KMS-11 (cell line): ENCODE results near the gene HS3ST3B1.

Experiments
- H2AFZ ChIP-seq: fragments of 200-600 bp; sonication (generic); 2 replicates; pipeline ENCODE4 v1.6.1; 2016; ENCODE audit warnings: antibody characterized with exemption, mixed run types, low read depth
- H3K27ac ChIP-seq: fragments of 200-600 bp; sonication (generic); 2 replicates; pipeline ENCODE4 v1.6.1; 2016; ENCODE audit warnings: mild to moderate bottlenecking, mixed run types
- H3K27me3 ChIP-seq: fragments of 200-600 bp; sonication (generic); 2 replicates; pipeline ENCODE4 v1.6.1; 2017; ENCODE audit warnings: mild to moderate bottlenecking, low read depth, mixed run types, moderate library complexity; ENCODE audit not compliant: insufficient read depth
- H3K36me3 ChIP-seq: fragments of 200-600 bp; sonication (generic); 2 replicates; pipeline ENCODE4 v1.6.1; 2017; ENCODE audit warnings: mild to moderate bottlenecking, mixed run types; ENCODE audit not compliant: insufficient read depth
- H3K4me1 ChIP-seq: fragments of 200-600 bp; sonication (generic); 2 replicates; pipeline ENCODE4 v1.6.1; 2016; ENCODE audit warnings: mild to moderate bottlenecking, low read depth, mixed run types; ENCODE audit not compliant: poor library complexity, severe bottlenecking
- H3K4me2 ChIP-seq: fragments of 200-600 bp; sonication (generic); 2 replicates; pipeline ENCODE4 v1.7.0; 2016; ENCODE audit warnings: mild to moderate bottlenecking, mixed run types
- H3K4me3 ChIP-seq: fragments of 200-600 bp; sonication (generic); IDR thresholded peaks from 2 replicates; pipeline ENCODE4 v1.6.1; 2017; ENCODE audit warnings: low read depth, low read length, mixed read lengths; ENCODE audit not compliant: insufficient read depth
- H3K79me2 ChIP-seq: fragments of 200-600 bp; sonication (generic); 2 replicates; pipeline ENCODE4 v1.6.1; 2016; ENCODE audit warnings: low read depth, mixed run types; ENCODE audit not compliant: insufficient read depth
- H3K9ac ChIP-seq: fragments of 200-600 bp; sonication (generic); 2 replicates; pipeline ENCODE4 v1.6.1; 2016; ENCODE audit warnings: mild to moderate bottlenecking, mixed run types
- H4K20me1 ChIP-seq: fragments of 200-600 bp; sonication (generic); 2 replicates; pipeline ENCODE4 v1.6.1; 2016; ENCODE audit warnings: mild to moderate bottlenecking, mixed run types; ENCODE audit not compliant: insufficient read depth
- TF ChIP-seq, protein P1 (sequence below): fragments of 200-600 bp; sonication (generic); conservative IDR thresholded peaks from 2 replicates; pipeline ENCODE4 v1.6.1; 2017; ENCODE audit warnings: low read depth, mild to moderate bottlenecking, antibody characterized with exemption, low read length, moderate library complexity, mixed read lengths

HS3ST3B1 gene

DNA sequence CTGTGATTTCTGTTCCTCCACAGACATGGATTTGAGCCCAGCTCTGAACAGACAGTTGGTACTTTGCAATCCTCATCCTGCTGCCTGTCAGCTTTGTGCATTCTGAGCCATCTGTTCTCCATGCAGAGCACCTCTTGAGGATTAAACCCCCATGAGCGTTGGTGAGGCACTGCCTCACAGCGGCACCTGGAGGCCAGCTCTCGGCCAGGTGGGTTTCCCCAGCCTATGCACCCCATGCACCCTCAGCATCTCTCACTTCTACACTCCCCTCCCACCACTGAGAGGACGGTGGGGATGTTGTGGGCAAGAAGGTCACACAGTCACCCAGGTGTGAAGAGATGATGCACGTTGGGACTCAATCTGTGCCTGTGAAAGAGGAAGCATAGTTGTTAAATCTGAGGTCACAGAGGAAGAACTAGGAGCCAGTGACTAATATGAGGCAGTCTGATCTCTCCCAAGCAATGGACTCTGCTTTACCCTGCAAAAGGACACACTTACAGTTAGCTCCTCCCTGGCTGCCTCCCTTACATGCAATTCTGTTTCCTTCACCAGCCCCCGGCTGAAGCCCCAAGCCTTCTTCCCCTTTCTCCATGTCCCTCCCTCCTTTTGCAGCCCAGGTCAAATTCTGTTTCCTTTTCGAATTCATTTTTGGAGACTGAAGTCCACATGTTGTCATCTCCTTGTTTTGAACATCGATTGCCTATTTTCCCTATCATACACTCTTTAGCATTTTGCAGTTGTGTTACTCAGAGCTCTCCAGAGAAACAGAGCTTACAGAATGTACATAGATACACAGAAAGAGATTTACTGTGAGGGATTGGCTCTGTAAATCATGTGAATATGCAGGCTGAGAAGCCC is 58.5 kb downstream of the HS3ST3B1 start:
- Histone ChIP-seq H3K79me2 (no peaks in the 10 kb centered on the region), H3K36me3 (no peaks in the 10 kb centered on the region), H2AFZ (no peak overlapping the region), H3K27me3 (no peaks in the 10 kb centered on the region), H4K20me1 (no peaks in the 10 kb centered on the region), H3K4me2 (no peak overlapping the region), H3K4me1 (no peaks in the 10 kb centered on the region), H3K4me3 (no peak overlapping the region), H3K9ac (no peak overlapping the region), H3K27ac (no peak overlapping the region)
- TF ChIP-seq, protein P1, sequence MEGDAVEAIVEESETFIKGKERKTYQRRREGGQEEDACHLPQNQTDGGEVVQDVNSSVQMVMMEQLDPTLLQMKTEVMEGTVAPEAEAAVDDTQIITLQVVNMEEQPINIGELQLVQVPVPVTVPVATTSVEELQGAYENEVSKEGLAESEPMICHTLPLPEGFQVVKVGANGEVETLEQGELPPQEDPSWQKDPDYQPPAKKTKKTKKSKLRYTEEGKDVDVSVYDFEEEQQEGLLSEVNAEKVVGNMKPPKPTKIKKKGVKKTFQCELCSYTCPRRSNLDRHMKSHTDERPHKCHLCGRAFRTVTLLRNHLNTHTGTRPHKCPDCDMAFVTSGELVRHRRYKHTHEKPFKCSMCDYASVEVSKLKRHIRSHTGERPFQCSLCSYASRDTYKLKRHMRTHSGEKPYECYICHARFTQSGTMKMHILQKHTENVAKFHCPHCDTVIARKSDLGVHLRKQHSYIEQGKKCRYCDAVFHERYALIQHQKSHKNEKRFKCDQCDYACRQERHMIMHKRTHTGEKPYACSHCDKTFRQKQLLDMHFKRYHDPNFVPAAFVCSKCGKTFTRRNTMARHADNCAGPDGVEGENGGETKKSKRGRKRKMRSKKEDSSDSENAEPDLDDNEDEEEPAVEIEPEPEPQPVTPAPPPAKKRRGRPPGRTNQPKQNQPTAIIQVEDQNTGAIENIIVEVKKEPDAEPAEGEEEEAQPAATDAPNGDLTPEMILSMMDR, result no peak

- Histone ChIP-seq H2AFZ (no peak overlapping the region), H3K4me2 (no peak overlapping the region), H4K20me1 (no peaks in the 10 kb centered on the region), H3K79me2 (no peaks in the 10 kb centered on the region), H3K27ac (no peak overlapping the region), H3K36me3 (no peaks in the 10 kb centered on the region), H3K4me1 (no peaks in the 10 kb centered on the region), H3K4me3 (no peak overlapping the region), H3K9ac (no peak overlapping the region), H3K27me3 (no peaks in the 10 kb centered on the region)
- TF ChIP-seq, protein P1, result no peak
These were observed 60.0 kb downstream of the HS3ST3B1 start for GRCh38 chr17:14360856-14361255.

DNA sequence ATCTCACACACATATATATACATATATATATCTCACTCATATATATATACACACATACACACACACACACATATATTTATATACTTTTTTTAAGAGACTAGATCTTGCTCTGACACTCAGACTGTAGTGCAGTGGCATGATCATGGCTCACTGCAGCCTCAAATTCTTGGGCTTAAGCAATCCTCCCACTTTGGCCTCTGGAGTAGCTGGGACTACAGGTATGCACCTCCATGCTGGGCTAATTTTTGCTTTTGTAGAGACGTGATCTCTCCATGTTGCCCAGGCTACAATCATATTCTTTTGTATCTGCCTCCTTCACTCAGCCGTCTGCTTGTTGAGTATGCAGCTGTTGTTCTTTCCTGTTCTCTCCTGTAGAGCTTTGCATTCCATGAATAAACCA is 60.6 kb downstream of the HS3ST3B1 start:
- no peaks in the 10 kb centered on the region for H3K36me3 ChIP-seq
- no peak overlapping the region for H3K27ac ChIP-seq
- no peak overlapping the region for H3K9ac ChIP-seq
- H3K4me2 ChIP-seq, result no peak overlapping the region
- no peaks in the 10 kb centered on the region for H3K27me3 ChIP-seq
- no peak overlapping the region for H3K4me3 ChIP-seq
- TF ChIP-seq, protein P1, result no peak
- no peaks in the 10 kb centered on the region for H3K79me2 ChIP-seq
- no peaks in the 10 kb centered on the region for H3K4me1 ChIP-seq
- H4K20me1 ChIP-seq, result no peaks in the 10 kb centered on the region
- H2AFZ ChIP-seq, result no peak overlapping the region

DNA sequence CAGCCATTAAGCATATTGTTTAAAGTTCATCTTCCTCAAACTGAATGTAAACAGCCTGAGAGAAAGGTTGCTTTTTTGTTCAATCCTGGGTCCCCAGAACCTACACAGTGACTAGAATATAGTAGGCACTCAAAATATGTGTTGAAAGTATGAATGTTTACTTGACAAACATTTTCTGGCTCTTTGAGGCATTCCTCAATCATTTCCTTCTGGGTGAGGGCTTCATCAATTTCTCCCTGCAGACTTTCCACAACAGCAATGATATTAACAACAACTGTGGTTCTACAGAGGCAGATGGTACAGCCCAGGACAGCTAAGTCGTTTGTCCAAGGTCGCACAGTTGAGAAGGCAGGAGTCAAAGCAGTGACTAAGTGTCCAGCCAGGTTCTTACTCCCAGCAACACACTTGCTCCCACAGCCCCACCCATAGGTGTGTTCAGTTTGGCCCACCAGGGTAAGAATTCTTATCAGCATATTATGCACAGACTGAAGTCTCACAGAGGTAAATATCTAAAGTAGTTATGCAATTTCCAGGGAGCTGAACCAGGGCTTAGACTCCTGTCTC is 61.1 kb downstream of the HS3ST3B1 start:
- no peaks in the 10 kb centered on the region for H3K4me1 ChIP-seq
- no peak overlapping the region for H3K9ac ChIP-seq
- TF ChIP-seq, protein P1, result no peak
- no peak overlapping the region for H2AFZ ChIP-seq
- H3K4me3 ChIP-seq, result no peak overlapping the region
- H3K27me3 ChIP-seq, result no peaks in the 10 kb centered on the region
- H3K27ac ChIP-seq, result no peak overlapping the region
- H3K36me3 ChIP-seq, result no peaks in the 10 kb centered on the region
- H3K79me2 ChIP-seq, result no peaks in the 10 kb centered on the region
- H3K4me2 ChIP-seq, result no peak overlapping the region
- H4K20me1 ChIP-seq, result no peaks in the 10 kb centered on the region
